A673 (cell line): Measurements from ENCODE around the gene POLD2.
"Not testable (repeated sequence)": the region's sequence is repeated elsewhere in the genome, so short reads cannot be mapped to it uniquely, and the experiment has no call there.

Experiments
- CTCF ChIP-seq: fragments of 300-800, 200-600 bp; sonication (generic); conservative IDR thresholded peaks from 2 replicates; pipeline ENCODE4 v1.5.1; 2017; ENCODE audit warnings: low read depth, mild to moderate bottlenecking, antibody characterized with exemption, low read length, moderate library complexity, mixed read lengths
- EZH2 ChIP-seq: fragments of 200-600 bp; sonication (generic); IDR thresholded peaks from 2 replicates; pipeline ENCODE4 v1.6.1; 2017; ENCODE audit warnings: borderline replicate concordance, low read depth, mild to moderate bottlenecking, mixed read lengths, antibody characterized with exemption, low read length; ENCODE audit not compliant: poor library complexity, severe bottlenecking

- TF ChIP-seq CTCF, EZH2: not testable (repeated sequence)
Measured at GRCh38 chr7:44126574-44126973, 3.2 kb upstream of the POLD2 start.
